ENCODE results near the gene G6PC2.

- TF ChIP-seq, protein P1, sequence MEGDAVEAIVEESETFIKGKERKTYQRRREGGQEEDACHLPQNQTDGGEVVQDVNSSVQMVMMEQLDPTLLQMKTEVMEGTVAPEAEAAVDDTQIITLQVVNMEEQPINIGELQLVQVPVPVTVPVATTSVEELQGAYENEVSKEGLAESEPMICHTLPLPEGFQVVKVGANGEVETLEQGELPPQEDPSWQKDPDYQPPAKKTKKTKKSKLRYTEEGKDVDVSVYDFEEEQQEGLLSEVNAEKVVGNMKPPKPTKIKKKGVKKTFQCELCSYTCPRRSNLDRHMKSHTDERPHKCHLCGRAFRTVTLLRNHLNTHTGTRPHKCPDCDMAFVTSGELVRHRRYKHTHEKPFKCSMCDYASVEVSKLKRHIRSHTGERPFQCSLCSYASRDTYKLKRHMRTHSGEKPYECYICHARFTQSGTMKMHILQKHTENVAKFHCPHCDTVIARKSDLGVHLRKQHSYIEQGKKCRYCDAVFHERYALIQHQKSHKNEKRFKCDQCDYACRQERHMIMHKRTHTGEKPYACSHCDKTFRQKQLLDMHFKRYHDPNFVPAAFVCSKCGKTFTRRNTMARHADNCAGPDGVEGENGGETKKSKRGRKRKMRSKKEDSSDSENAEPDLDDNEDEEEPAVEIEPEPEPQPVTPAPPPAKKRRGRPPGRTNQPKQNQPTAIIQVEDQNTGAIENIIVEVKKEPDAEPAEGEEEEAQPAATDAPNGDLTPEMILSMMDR (IDR thresholded peaks at IDR 0.05): no peak
- TF ChIP-seq POLR2A (IDR thresholded peaks at IDR 0.05): no peak
Observed at GRCh38 chr2:168915441-168916330, 14.6 kb downstream of the G6PC2 start.
